IMR-90 (cell line): ENCODE measurements around the gene PCDHGB3. TPM values are rescaled to one million over a fixed set of nuclear protein-coding genes. Genes with fewer than 3 reads are reported as not detected.
A peak's percentile ranks its signal among the peaks of the same experiment; 100 is the strongest.

Source experiments
- ATAC-seq: fragments of 200-7000 bp; cut with Tn5 transposase; 2 replicates; pipeline ENCODE4 v1.9.1; 2020; ENCODE audit warnings: low read depth, mild to moderate bottlenecking, moderate library complexity
- BruUV-seq: library from RNA; stranded (reverse); fragments of 400-500 nt; replicated peaks from 2 replicates; lab custom pipeline; 2021; lab: Mats Ljungman, UMichigan
- CTCF ChIA-PET: fragments of 300-600 bp; formaldehyde crosslinking; extraction: SDS; loops from one replicate; lab custom pipeline; 2021; ENCODE audit warnings: antibody characterized with exemption; lab: Yijun Ruan, JAX
- POLR2A ChIA-PET: fragments of 300-600 bp; sonication (Branson Sonifier 250); formaldehyde crosslinking; loops from one replicate; lab custom pipeline; 2022; ENCODE audit warnings: antibody characterized with exemption; ENCODE audit not compliant: unreplicated experiment; lab: Charles Lee
- DNase-seq: peaks from one replicate; pipeline ENCODE4 v3.0.0; 2013
- H2AFZ ChIP-seq: replicated peaks from 2 replicates; pipeline ENCODE3; 2013; ENCODE audit warnings: low read length, mild to moderate bottlenecking; ENCODE audit not compliant: poor library complexity
- H2AK5ac ChIP-seq: 2 replicates; pipeline ENCODE4 v1.6.1; 2013; ENCODE audit warnings: low read depth, low read length, inconsistent platforms
- H2AK9ac ChIP-seq: replicated peaks from 2 replicates; pipeline ENCODE3; 2013; ENCODE audit warnings: mild to moderate bottlenecking, low read depth, low read length, moderate library complexity; ENCODE audit not compliant: poor library complexity
- H2BK120ac ChIP-seq: 2 replicates; pipeline ENCODE4 v1.6.1; 2013; ENCODE audit warnings: low read depth, low read length, inconsistent platforms
- H2BK15ac ChIP-seq: 3 replicates; pipeline ENCODE4 v1.6.1; 2013; ENCODE audit warnings: low read depth, low read length, inconsistent platforms
- H2BK20ac ChIP-seq: 2 replicates; pipeline ENCODE4 v1.6.1; 2013; ENCODE audit warnings: low read depth, mild to moderate bottlenecking, inconsistent platforms, low read length, moderate library complexity
- H2BK5ac ChIP-seq: 2 replicates; pipeline ENCODE4 v1.6.1; 2013; ENCODE audit warnings: mild to moderate bottlenecking, low read depth, low read length, inconsistent platforms; ENCODE audit not compliant: poor library complexity, severe bottlenecking
- H3K14ac ChIP-seq: replicated peaks from 2 replicates; pipeline ENCODE4 v1.6.1; 2013; ENCODE audit warnings: low read depth, low read length, inconsistent platforms
- H3K18ac ChIP-seq: 2 replicates; pipeline ENCODE4 v1.6.1; 2013; ENCODE audit warnings: low read depth, low read length, control low read depth
- H3K23ac ChIP-seq: 2 replicates; pipeline ENCODE4 v1.6.1; 2013; ENCODE audit warnings: low read depth, low read length, inconsistent platforms
- H3K27ac ChIP-seq: 2 replicates; pipeline ENCODE4 v1.5.1; 2013; ENCODE audit warnings: mild to moderate bottlenecking, control low read depth, low read length; ENCODE audit not compliant: insufficient read depth
- H3K27me3 ChIP-seq: 2 replicates; pipeline ENCODE4 v1.6.1; 2013; ENCODE audit warnings: low read length; ENCODE audit not compliant: control insufficient read depth, insufficient read depth
- H3K36me3 ChIP-seq: 2 replicates; pipeline ENCODE4 v1.6.1; 2013; ENCODE audit warnings: low read length, mixed read lengths; ENCODE audit not compliant: control insufficient read depth, insufficient read depth
- H3K4ac ChIP-seq: 2 replicates; pipeline ENCODE4 v1.6.1; 2013; ENCODE audit warnings: low read depth, low read length, inconsistent platforms
- H3K4me1 ChIP-seq: 2 replicates; pipeline ENCODE4 v1.6.1; 2013; ENCODE audit warnings: low read length, mixed read lengths; ENCODE audit not compliant: control insufficient read depth, insufficient read depth
- H3K4me2 ChIP-seq: 2 replicates; pipeline ENCODE4 v1.6.1; 2013; ENCODE audit warnings: low read depth, mild to moderate bottlenecking, control low read depth, low read length, moderate library complexity
- H3K4me3 ChIP-seq: 2 replicates; pipeline ENCODE4 v1.5.1; 2013; ENCODE audit warnings: low read depth, mild to moderate bottlenecking, control low read depth, low read length, moderate library complexity; ENCODE audit not compliant: insufficient read depth
- H3K56ac ChIP-seq: 2 replicates; pipeline ENCODE4 v1.6.1; 2013; ENCODE audit warnings: low read length, inconsistent platforms; ENCODE audit not compliant: insufficient read depth; ENCODE audit errors: extremely low read depth
- H3K79me1 ChIP-seq, 2 experiments: 2 replicates each; pipeline ENCODE4 v1.6.1; 2013; ENCODE audit warnings: low read length in 2 of 2, inconsistent platforms in 1 of 2, low read depth in 1 of 2
- H3K9ac ChIP-seq: 2 replicates; pipeline ENCODE4 v1.6.1; 2013; ENCODE audit warnings: low read depth, low read length, control low read depth
- H3K9me1 ChIP-seq: 2 replicates; pipeline ENCODE4 v1.6.1; 2013; ENCODE audit warnings: low read length, inconsistent platforms; ENCODE audit not compliant: insufficient read depth
- H3K9me3 ChIP-seq: 2 replicates; pipeline ENCODE4 v1.6.1; 2013; ENCODE audit warnings: low read length; ENCODE audit not compliant: control insufficient read depth, insufficient read depth
- H4K20me1 ChIP-seq: 2 replicates; pipeline ENCODE4 v1.6.1; 2013; ENCODE audit warnings: low read length, inconsistent platforms; ENCODE audit not compliant: insufficient read depth
- H4K5ac ChIP-seq: 2 replicates; pipeline ENCODE4 v1.6.1; 2013; ENCODE audit warnings: mild to moderate bottlenecking, low read depth, low read length, control low read depth
- H4K8ac ChIP-seq, 2 experiments: 2 replicates each; pipeline ENCODE4 v1.6.1; 2013; ENCODE audit warnings: low read depth in 2 of 2, low read length in 2 of 2, control low read depth in 1 of 2, inconsistent platforms in 1 of 2
- H4K91ac ChIP-seq: 2 replicates; pipeline ENCODE4 v1.6.1; 2013; ENCODE audit warnings: low read depth, low read length, inconsistent platforms; ENCODE audit not compliant: insufficient read depth
- BHLHE40 ChIP-seq: fragments of 150-350 bp; IDR thresholded peaks from 2 replicates; pipeline ENCODE4 v1.6.1; 2016; ENCODE audit warnings: mild to moderate bottlenecking, low read depth, low read length
- RAD21 ChIP-seq: IDR thresholded peaks from 2 replicates; pipeline ENCODE4 v1.6.1; 2012; ENCODE audit warnings: low read length, improper control_type of control experiment
- WGBS, 2 experiments: methylation state at CpG; one replicate each; pipeline versions ENCODE4 v1.1.5 to v1.1.7; 2013; ENCODE audit warnings: missing lambda C conversion rate in 2 of 2; ENCODE audit not compliant: insufficient read length in 1 of 2; ENCODE audit errors: extremely low coverage in 2 of 2; 5-methylcytosine and 5-hydroxymethylcytosine counted together
- dilution Hi-C: fragments of 300-500 bp; cut with HindIII; formaldehyde crosslinking; loops from one replicate; pipeline ENCODE4 v1.14.3; 2018; ENCODE audit warnings: low sequenced_read_pairs; ENCODE audit not compliant: unreplicated experiment
- in situ Hi-C: fragments of 300-500 bp; cut with MboI; formaldehyde crosslinking; loops from 3 replicates; pipeline ENCODE4 v1.14.3; 2019; ENCODE audit warnings: low sequenced_read_pairs, inconsistent platforms, mixed read lengths
- intact Hi-C: fragments of 100-400 bp; cut with micrococcal nuclease; formaldehyde crosslinking; loops from 2 replicates; pipeline ENCODE4 v1.10.0; 2022
- polyA plus RNA-seq, 3 experiments: library from polyadenylated mRNA; depleted of rRNA; stranded (reverse); fragments of >200 nt; gene quantifications; 2 replicates each; pipeline ENCODE4 v1.2.3, GENCODE V29; 2012; ENCODE audit warnings: low replicate concordance in 1 of 3
- total RNA-seq: library from RNA; depleted of rRNA; stranded (reverse); fragments of >200 nt; gene quantifications from 2 replicates; pipeline ENCODE4 v1.2.3, GENCODE V29; 2012
- TF ChIP-seq, protein P1 (sequence below): conservative IDR thresholded peaks from 2 replicates; pipeline ENCODE4 v1.5.1; 2012; ENCODE audit warnings: mild to moderate bottlenecking, low read depth, low read length, improper control_type of control experiment

Gene PCDHGB3
- total and polyA plus RNA-seq, 2 of the 4 experiments (the other 2 are of a cell fraction), result 3.4 to 5.9 TPM

DNA sequence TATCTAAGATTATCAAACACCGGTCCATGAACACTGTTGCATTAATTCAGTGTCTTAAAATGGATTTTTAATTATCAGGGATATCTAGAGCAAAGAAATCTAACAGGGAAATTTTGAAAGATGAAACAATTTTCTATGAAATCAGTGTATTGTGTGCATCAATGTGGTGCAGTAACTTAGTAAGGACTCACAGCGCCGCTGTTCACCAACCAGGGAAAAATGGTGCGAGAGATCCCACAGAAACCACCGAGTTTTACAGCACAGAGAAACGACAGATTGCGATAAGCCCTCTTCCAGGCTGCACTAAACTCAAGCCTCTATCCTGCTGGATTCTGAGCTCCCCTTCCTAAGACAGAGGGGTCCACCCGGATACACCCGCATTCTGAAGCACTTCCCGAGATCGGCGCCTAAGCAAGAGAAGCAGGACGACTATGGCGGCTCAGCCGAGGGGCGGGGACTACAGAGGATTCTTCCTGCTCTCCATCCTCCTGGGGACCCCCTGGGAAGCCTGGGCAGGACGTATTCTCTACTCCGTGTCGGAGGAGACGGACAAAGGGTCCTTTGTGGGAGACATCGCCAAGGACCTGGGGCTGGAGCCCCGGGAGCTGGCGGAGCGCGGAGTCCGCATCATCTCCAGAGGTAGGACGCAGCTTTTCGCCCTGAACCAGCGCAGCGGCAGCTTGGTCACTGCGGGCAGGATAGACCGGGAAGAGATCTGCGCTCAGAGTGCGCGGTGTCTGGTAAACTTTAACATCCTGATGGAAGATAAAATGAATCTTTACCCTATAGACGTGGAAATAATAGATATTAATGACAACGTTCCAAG, 12.6 kb downstream of the PCDHGB3 start, which contains the start of gene PCDHGA7:
PCDHGA7 (plus strand) TSS at position 274 of the 826 bp plus-strand sequence; CDS start at position 432, 158 bp downstream.
- peak within 1 kb of the TSS; percentile 73 for H3K27ac ChIP-seq
- H4K8ac ChIP-seq, result peak within 1 kb of the TSS; percentile 58 to 96; a peak in 3 of 4 replicates
- BruUV-seq, result no TSS peak

More for the DNA sequence above, 12.6 kb downstream of the PCDHGB3 start, which contains the start of gene PCDHGA7:
- DNase-seq, result peak; percentile 57
- dilution Hi-C loops (no loop called here), in situ Hi-C loops (no loop called here), intact Hi-C loops (loop anchor here (1.0 kb wide), 1 partner anchor 176 kb away; no protein-coding TSS in a partner anchor)
- Histone ChIP-seq H3K56ac (peak within 1 kb of the TSS; percentile 90), H3K36me3 (peaks cover 3% of the 10 kb centered on the region; the same call in 1 of the 2 replicates), H2BK15ac (0 out of 3 replicates have a peak within 1 kb of the TSS, but pooled peaks have one; percentile 66), H2AK5ac (no peak within 1 kb of the TSS), H3K79me1 (peaks cover 0 to 6% of the 10 kb centered on the region in 2 experiments; a peak in 1 of 4 replicates), H3K18ac (0 out of 2 replicates have a peak within 1 kb of the TSS, but pooled peaks have one; percentile 65), H2BK5ac (peak within 1 kb of the TSS; percentile 61), H3K23ac (peak within 1 kb of the TSS; percentile 85), H2BK20ac (peak within 1 kb of the TSS; percentile 69; the same call in 1 of the 2 replicates), H3K4ac (peak within 1 kb of the TSS; percentile 94), H2BK120ac (peak within 1 kb of the TSS; percentile 65), H3K9ac (peak within 1 kb of the TSS; percentile 94), H3K4me2 (peak within 1 kb of the TSS; percentile 64), H3K9me3 (peaks cover 26% of the 10 kb centered on the region), H2AFZ (peak within 1 kb of the TSS; percentile 93), H3K14ac (peak within 1 kb of the TSS; percentile 90), H3K27me3 (no peaks in the 10 kb centered on the region), H4K20me1 (no peaks in the 10 kb centered on the region), H2AK9ac (peak within 1 kb of the TSS; percentile 72), H4K5ac (peak within 1 kb of the TSS; percentile 84), H3K4me3 (peak within 1 kb of the TSS; percentile 83), H3K4me1 (no peaks in the 10 kb centered on the region), H4K91ac (peak within 1 kb of the TSS; percentile 76; the same call in 1 of the 2 replicates), H3K9me1 (no peaks in the 10 kb centered on the region)
- ChIA-PET POLR2A (no interaction called here), CTCF (no interaction called here)
- WGBS, 2 experiments, result 9% methylated on average over 4 of the region's 37 CpGs; no CpG with 5 or more reads in 1 of the 2 experiments
- ATAC-seq, result peak; percentile 89
- TF ChIP-seq, protein P1, sequence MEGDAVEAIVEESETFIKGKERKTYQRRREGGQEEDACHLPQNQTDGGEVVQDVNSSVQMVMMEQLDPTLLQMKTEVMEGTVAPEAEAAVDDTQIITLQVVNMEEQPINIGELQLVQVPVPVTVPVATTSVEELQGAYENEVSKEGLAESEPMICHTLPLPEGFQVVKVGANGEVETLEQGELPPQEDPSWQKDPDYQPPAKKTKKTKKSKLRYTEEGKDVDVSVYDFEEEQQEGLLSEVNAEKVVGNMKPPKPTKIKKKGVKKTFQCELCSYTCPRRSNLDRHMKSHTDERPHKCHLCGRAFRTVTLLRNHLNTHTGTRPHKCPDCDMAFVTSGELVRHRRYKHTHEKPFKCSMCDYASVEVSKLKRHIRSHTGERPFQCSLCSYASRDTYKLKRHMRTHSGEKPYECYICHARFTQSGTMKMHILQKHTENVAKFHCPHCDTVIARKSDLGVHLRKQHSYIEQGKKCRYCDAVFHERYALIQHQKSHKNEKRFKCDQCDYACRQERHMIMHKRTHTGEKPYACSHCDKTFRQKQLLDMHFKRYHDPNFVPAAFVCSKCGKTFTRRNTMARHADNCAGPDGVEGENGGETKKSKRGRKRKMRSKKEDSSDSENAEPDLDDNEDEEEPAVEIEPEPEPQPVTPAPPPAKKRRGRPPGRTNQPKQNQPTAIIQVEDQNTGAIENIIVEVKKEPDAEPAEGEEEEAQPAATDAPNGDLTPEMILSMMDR, result peak; percentile 54
- TF ChIP-seq RAD21 (peak; percentile 48), BHLHE40 (no peak)
